Pons (tissue), 1 donor: Measurements from ENCODE around the gene NXPE4.

ENCODE experiments used
- DNase-seq: peaks from one replicate; pipeline ENCODE4 v3.0.0-alpha.2; 2016; ENCODE audit warnings: low spot score

The NXPE4 gene

DNA sequence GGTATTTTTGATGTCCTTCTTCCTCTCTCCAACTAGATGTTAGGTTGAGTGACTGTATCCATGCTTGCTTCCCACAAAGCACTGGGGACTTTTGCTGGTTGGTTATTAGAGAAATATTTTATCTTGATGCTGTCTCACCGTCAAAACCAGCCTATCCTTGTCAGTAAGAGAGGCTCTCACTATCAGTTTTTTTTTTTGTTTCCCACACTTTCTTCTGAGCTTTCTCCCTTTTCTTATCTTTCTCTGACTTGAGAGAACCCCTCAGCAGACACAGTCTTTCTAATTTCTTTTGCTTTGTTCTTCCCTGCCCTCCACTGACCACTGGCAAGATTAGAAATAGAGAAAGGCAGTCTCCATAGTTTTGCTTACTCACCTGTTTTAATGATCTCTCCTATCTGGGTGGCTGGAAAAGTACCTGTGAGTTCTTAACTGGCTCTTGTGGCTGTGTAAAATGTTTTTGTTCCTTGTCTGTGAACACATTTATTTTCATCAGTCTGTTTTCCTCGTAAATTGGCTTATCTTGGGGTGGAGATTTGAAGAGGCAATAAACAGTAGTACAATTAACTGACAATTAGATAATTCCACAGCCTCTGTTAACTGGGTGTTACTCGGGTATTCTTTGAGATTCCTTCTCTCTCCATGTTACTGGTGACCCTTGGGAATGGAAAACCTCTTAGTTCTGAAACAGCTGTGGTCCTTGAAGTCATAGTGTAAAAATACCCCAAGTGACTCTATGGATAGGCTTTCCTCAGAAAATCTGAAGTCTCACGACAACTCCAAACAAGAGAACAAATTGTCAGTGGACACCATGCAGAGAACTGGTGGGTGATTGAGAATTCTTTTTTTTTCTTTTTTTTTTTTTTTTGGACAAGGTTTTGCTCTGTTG is 35.9 kb downstream of the NXPE4 start, which contains the start of gene NXPE1:
Gene NXPE1 (minus strand): TSS at position 457 of the 886 bp plus-strand sequence. CDS start 8,680 bp downstream, outside the sequence.
- no peak for DNase-seq

GRCh38 chr11:114556135-114556534 is 39.5 kb downstream of the NXPE4 start:
- DNase-seq, result no peak

GRCh38 chr11:114553642-114554041 is 41.9 kb downstream of the NXPE4 start:
- no peak for DNase-seq

DNA sequence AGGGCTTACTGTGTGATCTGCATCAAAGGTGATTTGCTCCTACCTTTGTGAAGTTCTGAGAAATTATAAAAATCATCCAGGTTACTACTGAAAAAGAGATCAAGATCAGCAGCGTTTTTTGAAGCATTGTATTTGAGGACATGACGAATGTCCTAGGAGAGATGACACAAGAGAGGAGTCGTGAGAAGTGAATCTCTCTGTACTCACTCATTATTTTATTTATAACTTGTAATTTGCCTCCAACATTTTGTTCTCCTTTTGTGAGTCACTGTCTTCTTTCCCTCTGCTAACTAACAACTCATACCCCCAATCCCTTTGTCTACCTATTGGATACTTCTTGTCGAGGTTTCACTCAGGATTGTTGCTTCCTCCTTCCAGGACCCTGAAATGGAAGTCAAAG is 44.5 kb downstream of the NXPE4 start:
- DNase-seq, result no peak

DNA sequence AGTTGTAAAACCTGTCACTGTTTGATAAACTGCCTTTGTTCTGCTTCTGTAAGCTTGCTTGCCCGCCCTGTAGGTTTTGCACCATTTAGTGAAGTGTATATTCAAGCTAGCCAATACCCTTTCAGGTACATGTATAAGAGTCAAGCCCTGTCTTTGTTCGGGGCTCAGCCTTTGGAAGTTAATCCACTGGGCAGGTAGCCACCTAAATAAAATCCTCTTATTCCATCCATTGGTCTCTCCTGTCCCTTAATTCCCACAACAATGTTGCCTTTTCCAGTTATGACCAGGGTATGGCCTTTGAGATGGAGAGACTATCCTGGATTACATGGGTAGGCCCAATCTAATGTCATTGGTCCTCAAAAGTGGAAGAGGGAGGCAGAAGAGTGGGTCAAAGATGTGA is 69.9 kb downstream of the NXPE4 start:
- no peak for DNase-seq

GRCh38 chr11:114524122-114524521 is 71.5 kb downstream of the NXPE4 start:
- no peak for DNase-seq

DNA sequence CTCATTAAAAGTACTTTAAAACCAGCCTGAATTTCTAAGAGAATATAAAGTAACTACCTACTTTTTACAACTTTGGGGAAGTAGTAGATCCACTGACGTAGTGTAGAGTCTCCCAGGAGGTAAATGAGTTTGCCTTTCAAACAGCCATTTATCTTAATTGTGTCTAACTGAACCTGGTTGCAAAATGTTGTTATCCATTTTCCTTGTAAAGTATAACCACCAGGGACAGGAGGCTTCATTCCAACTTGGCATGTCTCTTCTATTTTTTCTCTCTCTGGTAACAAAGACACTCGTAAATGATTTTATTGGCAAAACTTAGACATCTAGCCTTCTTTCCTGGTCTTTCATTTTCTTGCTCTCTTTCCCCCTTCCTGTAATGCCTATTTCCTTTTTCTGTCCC is 72.8 kb downstream of the NXPE4 start:
- DNase-seq, result no peak
